OCI-LY7 (cell line): ENCODE data around the gene PHRF1.

Experiments
- EZH2phosphoT487 ChIP-seq: fragments of 200-600 bp; sonication (generic); IDR thresholded peaks from 2 replicates; pipeline ENCODE4 v1.6.1; 2018; ENCODE audit warnings: low read depth, borderline replicate concordance, mild to moderate bottlenecking, mixed run types, antibody characterized with exemption, low read length, moderate library complexity, mixed read lengths
- TF ChIP-seq, protein P1 (sequence below): fragments of 200-600 bp; sonication (generic); conservative IDR thresholded peaks from 2 replicates; pipeline ENCODE4 v1.5.1; 2014; ENCODE audit warnings: mild to moderate bottlenecking, antibody characterized with exemption, low read length, moderate library complexity, mixed read lengths

DNA sequence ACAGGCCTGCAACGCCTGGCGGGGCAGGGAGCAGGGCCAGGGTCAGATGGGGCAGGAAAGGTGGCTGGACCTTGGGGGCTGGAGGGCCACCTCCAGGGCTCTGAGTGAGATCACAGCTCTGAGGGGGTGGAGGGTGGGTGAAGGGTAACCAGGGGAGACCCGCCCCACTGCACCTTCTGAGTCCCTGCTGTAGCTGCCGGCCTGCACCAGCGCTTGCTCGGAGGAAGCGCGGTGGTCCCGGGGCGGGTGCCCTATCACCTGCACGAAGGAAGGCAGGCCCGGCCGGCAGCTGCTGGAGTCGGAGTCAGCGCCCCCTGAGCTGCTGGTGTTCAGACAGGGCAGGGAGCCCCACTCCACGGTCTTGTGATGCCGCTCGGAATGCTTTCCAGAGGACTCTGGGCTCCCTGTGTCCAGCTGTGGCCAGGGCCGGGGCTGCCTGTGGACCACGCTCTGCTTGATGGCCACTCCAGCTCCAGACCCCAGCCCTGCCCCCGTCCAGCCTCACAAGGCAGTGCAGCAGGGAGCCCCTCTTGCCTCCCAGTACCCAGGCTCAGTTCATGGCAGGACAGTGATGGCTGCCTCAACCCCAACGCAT, 19.5 kb upstream of the PHRF1 start:
- TF ChIP-seq, protein P1, sequence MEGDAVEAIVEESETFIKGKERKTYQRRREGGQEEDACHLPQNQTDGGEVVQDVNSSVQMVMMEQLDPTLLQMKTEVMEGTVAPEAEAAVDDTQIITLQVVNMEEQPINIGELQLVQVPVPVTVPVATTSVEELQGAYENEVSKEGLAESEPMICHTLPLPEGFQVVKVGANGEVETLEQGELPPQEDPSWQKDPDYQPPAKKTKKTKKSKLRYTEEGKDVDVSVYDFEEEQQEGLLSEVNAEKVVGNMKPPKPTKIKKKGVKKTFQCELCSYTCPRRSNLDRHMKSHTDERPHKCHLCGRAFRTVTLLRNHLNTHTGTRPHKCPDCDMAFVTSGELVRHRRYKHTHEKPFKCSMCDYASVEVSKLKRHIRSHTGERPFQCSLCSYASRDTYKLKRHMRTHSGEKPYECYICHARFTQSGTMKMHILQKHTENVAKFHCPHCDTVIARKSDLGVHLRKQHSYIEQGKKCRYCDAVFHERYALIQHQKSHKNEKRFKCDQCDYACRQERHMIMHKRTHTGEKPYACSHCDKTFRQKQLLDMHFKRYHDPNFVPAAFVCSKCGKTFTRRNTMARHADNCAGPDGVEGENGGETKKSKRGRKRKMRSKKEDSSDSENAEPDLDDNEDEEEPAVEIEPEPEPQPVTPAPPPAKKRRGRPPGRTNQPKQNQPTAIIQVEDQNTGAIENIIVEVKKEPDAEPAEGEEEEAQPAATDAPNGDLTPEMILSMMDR, result no peak
- no peak for TF ChIP-seq EZH2phosphoT487
